Measurements from ENCODE around the gene ZFTA. TPM values are rescaled to one million over a fixed set of nuclear protein-coding genes. Genes with fewer than 3 reads are reported as not detected.

Gene ZFTA
- total and polyA plus RNA-seq, 3 donors from 2014 or later: 12.0 to 31.0 (median 19.5) TPM

- Histone ChIP-seq H3K36me3 (ENCODE audit: low read depth, missing control alignments) (no peaks in the 10 kb centered on the region), H3K27ac (no peak overlapping the region), H3K27me3 (no peaks in the 10 kb centered on the region), H3K4me1 (no peaks in the 10 kb centered on the region), H3K4me3 (no peak overlapping the region), H3K9me3 (no peaks in the 10 kb centered on the region)
- no peak for DNase-seq
- intact Hi-C loops (cut with DNase I; ENCODE audit: low total_unique reads): no loop called here
- no peak for TF ChIP-seq CTCF (IDR thresholded peaks at IDR 0.05)
- no peak for TF ChIP-seq POLR2A (IDR thresholded peaks at IDR 0.05)
Observed at GRCh38 chr11:63793161-63793560, 24.6 kb upstream of the ZFTA start.

GRCh38 chr11:63791495-63792167 lies 23.1 kb upstream of the ZFTA start:
- no peaks in the 10 kb centered on the region for H3K9me3 ChIP-seq
- H3K27ac ChIP-seq: no peak overlapping the region
- H3K4me3 ChIP-seq: no peak overlapping the region
- no peaks in the 10 kb centered on the region for H3K36me3 ChIP-seq (ENCODE audit: low read depth, missing control alignments)
- intact Hi-C loops (cut with DNase I; ENCODE audit: low total_unique reads): no loop called here
- no peaks in the 10 kb centered on the region for H3K4me1 ChIP-seq
- H3K27me3 ChIP-seq: no peaks in the 10 kb centered on the region
- TF ChIP-seq CTCF (IDR thresholded peaks at IDR 0.05) (no peak), POLR2A (IDR thresholded peaks at IDR 0.05) (no peak)
- WGBS, 2 donors: 94 to 96% methylated on average over 6 of the region's 6 CpGs
- DNase-seq: no peak

GRCh38 chr11:63785823-63786222 lies 17.2 kb upstream of the ZFTA start:
- H3K27me3 ChIP-seq: no peaks in the 10 kb centered on the region
- WGBS, 2 donors: 87 to 95% methylated on average over 1 of the region's 1 CpG
- intact Hi-C loops (cut with DNase I; ENCODE audit: low total_unique reads): no loop called here
- H3K27ac ChIP-seq: no peak overlapping the region
- H3K36me3 ChIP-seq (ENCODE audit: low read depth, missing control alignments): no peaks in the 10 kb centered on the region
- TF ChIP-seq CTCF (IDR thresholded peaks at IDR 0.05) (no peak), POLR2A (IDR thresholded peaks at IDR 0.05) (no peak)
- H3K4me3 ChIP-seq: no peak overlapping the region
- no peaks in the 10 kb centered on the region for H3K4me1 ChIP-seq
- DNase-seq: no peak
- no peaks in the 10 kb centered on the region for H3K9me3 ChIP-seq

GRCh38 chr11:63783925-63784592 lies 15.5 kb upstream of the ZFTA start:
- H3K27me3 ChIP-seq: no peaks in the 10 kb centered on the region

More at GRCh38 chr11:63783925-63784592, 15.5 kb upstream of the ZFTA start:
- Histone ChIP-seq H3K4me3 (no peak overlapping the region), H3K27ac (no peak overlapping the region), H3K4me1 (no peaks in the 10 kb centered on the region), H3K9me3 (no peaks in the 10 kb centered on the region), H3K36me3 (ENCODE audit: low read depth, missing control alignments) (no peaks in the 10 kb centered on the region)
- intact Hi-C loops (cut with DNase I; ENCODE audit: low total_unique reads): no loop called here
- TF ChIP-seq POLR2A (IDR thresholded peaks at IDR 0.05) (no peak), CTCF (IDR thresholded peaks at IDR 0.05) (no peak)
- 36 to 48% methylated on average over 7 of the region's 7 CpGs for WGBS, 2 donors
- DNase-seq: no peak
